ENCODE data around the gene PARN.
"Not testable (repeated sequence)": the region's sequence is repeated elsewhere in the genome, so short reads cannot be mapped to it uniquely, and the experiment has no call there.

PARN gene

DNA sequence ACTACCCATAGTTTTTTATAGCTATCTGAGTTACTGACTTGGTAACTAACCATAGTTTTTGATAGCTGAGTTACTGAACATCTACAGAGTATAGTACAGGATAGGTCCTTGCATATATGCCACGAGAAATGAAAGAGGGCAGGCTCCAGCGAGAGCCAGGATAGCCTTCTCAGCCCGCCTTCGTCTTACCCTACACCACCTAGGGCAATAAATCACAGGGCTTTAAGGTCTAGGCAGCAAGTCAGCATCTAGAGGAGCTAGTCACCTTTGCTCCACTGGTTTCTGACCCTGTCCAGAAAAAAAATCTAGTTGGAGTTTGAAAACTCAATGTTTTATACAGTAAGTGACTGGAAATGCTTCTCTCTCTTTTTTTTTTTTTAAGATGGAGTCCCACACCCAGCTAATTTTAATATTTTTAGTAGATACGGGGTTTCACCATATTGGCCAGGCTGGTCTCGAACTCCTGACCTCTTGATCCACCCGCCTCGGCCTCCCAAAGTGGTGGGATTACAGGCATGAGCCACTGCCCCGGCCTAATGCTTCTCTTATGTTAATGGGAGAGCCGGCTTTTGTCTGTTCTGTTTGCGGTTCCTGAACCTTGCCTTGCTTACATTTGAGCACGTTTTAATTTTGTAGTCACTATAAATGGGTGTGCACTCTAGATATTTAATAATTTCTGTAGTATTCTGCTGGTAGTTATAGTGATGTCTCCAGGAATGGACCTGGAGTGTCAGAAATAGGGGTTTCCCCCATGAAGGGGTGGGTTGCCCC, 5.5 kb upstream of the PARN start:
- POLR2A ChIA-PET = no interaction called here
- TF ChIP-seq TARDBP (IDR thresholded peaks at IDR 0.05) (no peak), FOXM1 (IDR thresholded peaks at IDR 0.05; ENCODE audit: borderline replicate concordance) (no peak), CTBP1 (IDR thresholded peaks at IDR 0.05; ENCODE audit: borderline replicate concordance) (no peak), ELF4 (IDR thresholded peaks at IDR 0.05) (no peak)
- no peak for DNase-seq (ENCODE audit: extremely low spot score)
- CTCF ChIA-PET = no interaction called here

DNA sequence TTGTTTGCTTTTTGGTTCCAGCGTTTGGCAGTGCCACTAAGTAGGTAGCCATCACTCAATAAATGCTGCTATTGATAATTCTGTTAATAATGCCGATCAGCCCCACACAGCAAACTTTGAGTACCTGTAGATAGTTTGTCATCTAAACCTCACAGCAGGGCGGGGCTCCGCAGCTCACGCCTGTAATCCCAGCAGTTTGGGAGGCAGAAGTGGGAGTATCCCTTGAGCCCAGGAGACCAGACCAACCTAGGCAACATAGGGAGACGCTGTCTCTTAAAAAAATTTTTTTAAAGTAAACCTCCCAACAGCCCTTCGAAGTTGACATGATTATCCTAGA, 4.3 kb upstream of the PARN start:
- no peak for TF ChIP-seq FOXM1 (IDR thresholded peaks at IDR 0.05; ENCODE audit: borderline replicate concordance)
- TF ChIP-seq BHLHE40 (IDR thresholded peaks at IDR 0.05; ENCODE audit: borderline replicate concordance) = no peak
- TF ChIP-seq HDGF (IDR thresholded peaks at IDR 0.05; ENCODE audit: borderline replicate concordance) = no peak
- TF ChIP-seq NFRKB (IDR thresholded peaks at IDR 0.05) = no peak
- no peak for TF ChIP-seq ARNT (IDR thresholded peaks at IDR 0.05)
- TF ChIP-seq FOXK2 (IDR thresholded peaks at IDR 0.05) = no peak
- TF ChIP-seq L3MBTL2 (conservative IDR thresholded peaks at IDR 0.05) = no peak
- no peak for TF ChIP-seq ELF4 (IDR thresholded peaks at IDR 0.05)
- TF ChIP-seq SUZ12 (IDR thresholded peaks at IDR 0.05) = no peak
- TF ChIP-seq FOXA1 (IDR thresholded peaks at IDR 0.05) = no peak
- TF ChIP-seq, protein P1, sequence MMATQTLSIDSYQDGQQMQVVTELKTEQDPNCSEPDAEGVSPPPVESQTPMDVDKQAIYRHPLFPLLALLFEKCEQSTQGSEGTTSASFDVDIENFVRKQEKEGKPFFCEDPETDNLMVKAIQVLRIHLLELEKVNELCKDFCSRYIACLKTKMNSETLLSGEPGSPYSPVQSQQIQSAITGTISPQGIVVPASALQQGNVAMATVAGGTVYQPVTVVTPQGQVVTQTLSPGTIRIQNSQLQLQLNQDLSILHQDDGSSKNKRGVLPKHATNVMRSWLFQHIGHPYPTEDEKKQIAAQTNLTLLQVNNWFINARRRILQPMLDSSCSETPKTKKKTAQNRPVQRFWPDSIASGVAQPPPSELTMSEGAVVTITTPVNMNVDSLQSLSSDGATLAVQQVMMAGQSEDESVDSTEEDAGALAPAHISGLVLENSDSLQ (IDR thresholded peaks at IDR 0.05) = no peak
- TF ChIP-seq CTBP1 (IDR thresholded peaks at IDR 0.05; ENCODE audit: borderline replicate concordance) = no peak
- no peak for TF ChIP-seq TARDBP (IDR thresholded peaks at IDR 0.05)
- TF ChIP-seq LEF1 (IDR thresholded peaks at IDR 0.05; ENCODE audit: borderline replicate concordance) = no peak
- no peak for TF ChIP-seq ZNF384 (IDR thresholded peaks at IDR 0.05)
- TF ChIP-seq SP1 (IDR thresholded peaks at IDR 0.05) = no peak
- CTCF ChIA-PET = no interaction called here
- no peak for DNase-seq (ENCODE audit: extremely low spot score)
- POLR2A ChIA-PET = interaction anchor here (0.7 to 1.0 kb wide), 2 partner anchors 9 to 30 kb away, joined by 3 read pairs; no protein-coding TSS in a partner anchor

DNA sequence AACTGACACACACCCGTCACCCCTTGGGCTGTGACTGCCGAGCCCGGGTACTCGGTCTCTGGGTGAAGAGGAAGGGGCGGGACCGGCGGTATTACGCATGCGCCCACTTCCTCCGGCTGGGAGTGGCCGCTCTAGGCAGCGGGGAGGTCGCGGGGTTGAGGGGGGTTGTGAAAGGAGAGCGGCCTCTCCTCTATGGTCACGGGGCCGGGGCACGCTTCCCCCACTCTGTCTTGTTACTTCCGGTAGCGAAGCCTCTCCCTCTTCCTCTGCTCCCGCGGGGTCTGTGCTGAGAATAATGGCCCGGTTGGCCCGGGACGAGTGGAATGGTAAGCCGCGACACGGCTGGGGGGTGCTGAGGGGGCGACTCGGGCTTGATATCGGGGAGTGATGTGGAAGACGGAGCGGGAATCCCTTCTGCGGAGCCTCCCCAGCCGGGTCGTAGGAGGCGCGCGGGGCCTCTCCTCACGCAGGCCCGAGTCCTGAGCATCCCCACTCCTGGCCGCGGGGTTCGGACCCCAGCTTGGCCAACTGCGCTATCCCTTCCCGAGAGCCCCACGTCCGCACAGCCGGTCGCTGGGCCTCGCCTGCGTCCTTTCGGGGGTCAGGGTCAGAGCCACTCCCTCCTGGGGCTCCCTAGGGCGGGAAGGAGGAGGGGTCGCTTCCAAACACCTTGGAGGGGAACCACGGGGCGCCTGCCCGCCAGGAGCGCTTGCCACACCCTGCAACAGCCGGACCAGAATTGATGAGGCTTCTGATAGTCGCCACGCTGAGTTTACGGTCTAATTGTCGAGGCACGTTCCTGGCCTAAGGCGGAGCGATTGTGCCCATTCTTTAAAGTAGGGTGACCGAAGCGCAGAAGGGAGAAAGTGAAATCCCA, 2.9 kb upstream of the PARN start, which contains the start of gene BFAR:
TSS of gene BFAR (plus strand) at position 259 of the 877 bp plus-strand sequence. CDS start 11,396 bp downstream, outside the sequence.
- POLR2A ChIA-PET = interaction anchor here (0.6 to 1.2 kb wide), 2 partner anchors 24 to 86 kb away, joined by 3 to 6 read pairs; no protein-coding TSS in a partner anchor
- TF ChIP-seq, protein P1 (IDR thresholded peaks at IDR 0.05) = peak; percentile 23; the same call in 1 of the 2 replicates
- no peak for TF ChIP-seq FOXK2 (IDR thresholded peaks at IDR 0.05)
- peak; percentile 84 for TF ChIP-seq ELF4 (IDR thresholded peaks at IDR 0.05)
- peak; percentile 91 for DNase-seq (ENCODE audit: extremely low spot score)
- CTCF ChIA-PET = interaction anchor here (0.6 kb wide), 1 partner anchor 952 kb away, joined by 3 read pairs; no protein-coding TSS in a partner anchor

- DNase-seq (ENCODE audit: extremely low spot score); CTCF ChIA-PET: not testable (repeated sequence)
- POLR2A ChIA-PET = interaction anchor here (1.0 to 1.8 kb wide), 2 partner anchors 10 to 31 kb away, joined by 3 to 4 read pairs; no protein-coding TSS in a partner anchor
These were observed 715 bp upstream of the PARN start for GRCh38 chr16:14630620-14631330.

DNA sequence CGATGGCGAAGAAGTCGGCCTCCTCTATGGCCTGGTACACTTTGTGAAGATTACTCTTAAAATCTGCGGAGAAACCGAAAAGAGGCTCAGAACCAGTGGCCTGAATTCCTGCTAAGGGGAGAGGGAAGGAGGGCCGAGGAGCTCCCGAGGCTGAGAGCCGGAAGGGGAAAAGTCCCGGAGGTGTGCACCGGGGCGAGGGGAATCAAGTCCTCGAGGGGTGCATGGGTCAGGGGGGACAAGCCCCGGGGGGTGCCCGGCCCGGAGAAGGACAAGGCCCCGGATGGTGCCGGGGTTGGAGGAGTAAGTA, 495 bp downstream of the PARN start:
- TF ChIP-seq HDGF (IDR thresholded peaks at IDR 0.05; ENCODE audit: borderline replicate concordance) = no peak
- TF ChIP-seq ELF4 (IDR thresholded peaks at IDR 0.05) = no peak
- TF ChIP-seq ARNT (IDR thresholded peaks at IDR 0.05) = no peak
- TF ChIP-seq NFRKB (IDR thresholded peaks at IDR 0.05) = no peak
- DNase-seq (ENCODE audit: extremely low spot score) = peak; percentile 17
- POLR2A ChIA-PET = interaction anchor here (0.6 to 1.8 kb wide), 3 partner anchors 9 to 35 kb away, joined by 3 to 4 read pairs (median 3); no protein-coding TSS in a partner anchor
- CTCF ChIA-PET = no interaction called here

- no peak for TF ChIP-seq TARDBP (IDR thresholded peaks at IDR 0.05)
- no peak for TF ChIP-seq FOXK2 (IDR thresholded peaks at IDR 0.05)
- TF ChIP-seq, protein P1 (IDR thresholded peaks at IDR 0.05) = no peak
- TF ChIP-seq HDGF (IDR thresholded peaks at IDR 0.05; ENCODE audit: borderline replicate concordance) = no peak
- TF ChIP-seq NFRKB (IDR thresholded peaks at IDR 0.05) = no peak
- no peak for TF ChIP-seq FOXA1 (IDR thresholded peaks at IDR 0.05)
- peak; percentile 10 for DNase-seq (ENCODE audit: extremely low spot score)
- ChIA-PET CTCF (no interaction called here), POLR2A (interaction anchor here (0.6 to 1.8 kb wide), 2 partner anchors 9 to 34 kb away, joined by 3 to 4 read pairs; no protein-coding TSS in a partner anchor)
These were observed 1.1 kb downstream of the PARN start for GRCh38 chr16:14628806-14629611.

Measured in HEK293T (cell line).